Measurements from ENCODE around the gene LMBRD2. TPM values are rescaled to one million over a fixed set of nuclear protein-coding genes. Genes with fewer than 3 reads are reported as not detected.

Gene LMBRD2
- total RNA-seq, 2 donors from 2014 or later = 5.5 to 7.4 TPM

GRCh38 chr5:36174119-36174518, 22.4 kb upstream of the LMBRD2 start:
- Mint-ChIP-seq H3K4me3 (no peak overlapping the region), H3K9me3 (no peaks in the 10 kb centered on the region), H3K27ac (peak overlapping the region; percentile 75), H3K36me3 (ENCODE audit: low read depth) (peaks cover 61% of the 10 kb centered on the region), H3K27me3 (ENCODE audit: insufficient read depth) (no peaks in the 10 kb centered on the region), H3K4me1 (no peaks in the 10 kb centered on the region)
- 89 to 92% methylated on average over 3 of the region's 3 CpGs for WGBS, 2 experiments (ENCODE audit: insufficient coverage in 1 of 2, insufficient read length in 1 of 2)
- H3K4me3 ChIP-seq (ENCODE audit: low read length) = no peak overlapping the region
- no peak overlapping the region for H3K9ac ChIP-seq (ENCODE audit: extremely low read depth, low read length, poor library complexity, severe bottlenecking)
- H3K36me3 ChIP-seq (ENCODE audit: control insufficient read depth, insufficient read depth, low read length) = peaks cover 96% of the 10 kb centered on the region
- no peaks in the 10 kb centered on the region for H3K27me3 ChIP-seq (ENCODE audit: control insufficient read depth, insufficient read depth, low read length, poor library complexity, severe bottlenecking)
- H3K27ac ChIP-seq (ENCODE audit: low read depth, low read length) = no peak overlapping the region
- no peaks in the 10 kb centered on the region for H3K9me3 ChIP-seq (ENCODE audit: control insufficient read depth, low read length)
- H3K4me1 ChIP-seq (ENCODE audit: control insufficient read depth, insufficient read depth, low read length) = no peaks in the 10 kb centered on the region
- DNase-seq = no peak
- TF ChIP-seq CTCF (conservative IDR thresholded peaks at IDR 0.05) = no peak

GRCh38 chr5:36173426-36173825, 21.7 kb upstream of the LMBRD2 start:
- Histone ChIP-seq H3K27me3 (ENCODE audit: control insufficient read depth, insufficient read depth, low read length, poor library complexity, severe bottlenecking) (no peaks in the 10 kb centered on the region), H3K9me3 (ENCODE audit: control insufficient read depth, low read length) (no peaks in the 10 kb centered on the region), H3K27ac (ENCODE audit: low read depth, low read length) (no peak overlapping the region), H3K4me3 (ENCODE audit: low read length) (no peak overlapping the region), H3K4me1 (ENCODE audit: control insufficient read depth, insufficient read depth, low read length) (no peaks in the 10 kb centered on the region), H3K9ac (ENCODE audit: extremely low read depth, low read length, poor library complexity, severe bottlenecking) (no peak overlapping the region), H3K36me3 (ENCODE audit: control insufficient read depth, insufficient read depth, low read length) (peaks cover 96% of the 10 kb centered on the region)
- H3K4me1 Mint-ChIP-seq = no peaks in the 10 kb centered on the region
- H3K36me3 Mint-ChIP-seq (ENCODE audit: low read depth) = peaks cover 63% of the 10 kb centered on the region
- no peak for DNase-seq
- no peak overlapping the region for H3K27ac Mint-ChIP-seq
- H3K4me3 Mint-ChIP-seq = no peak overlapping the region
- H3K27me3 Mint-ChIP-seq (ENCODE audit: insufficient read depth) = no peaks in the 10 kb centered on the region
- no peaks in the 10 kb centered on the region for H3K9me3 Mint-ChIP-seq
- no peak for TF ChIP-seq CTCF (conservative IDR thresholded peaks at IDR 0.05)
- WGBS, 2 experiments (ENCODE audit: insufficient coverage in 1 of 2, insufficient read length in 1 of 2) = 83 to 95% methylated on average over 1 to 2 of the region's 2 CpGs

GRCh38 chr5:36172599-36172998, 20.9 kb upstream of the LMBRD2 start:
- TF ChIP-seq CTCF (conservative IDR thresholded peaks at IDR 0.05) = no peak
- Histone ChIP-seq H3K27ac (ENCODE audit: low read depth, low read length) (no peak overlapping the region), H3K27me3 (ENCODE audit: control insufficient read depth, insufficient read depth, low read length, poor library complexity, severe bottlenecking) (no peaks in the 10 kb centered on the region), H3K4me3 (ENCODE audit: low read length) (no peak overlapping the region), H3K36me3 (ENCODE audit: control insufficient read depth, insufficient read depth, low read length) (peaks cover 96% of the 10 kb centered on the region), H3K9ac (ENCODE audit: extremely low read depth, low read length, poor library complexity, severe bottlenecking) (no peak overlapping the region), H3K4me1 (ENCODE audit: control insufficient read depth, insufficient read depth, low read length) (no peaks in the 10 kb centered on the region), H3K9me3 (ENCODE audit: control insufficient read depth, low read length) (no peaks in the 10 kb centered on the region)
- no peak for DNase-seq
- H3K9me3 Mint-ChIP-seq = no peaks in the 10 kb centered on the region
- no peak overlapping the region for H3K27ac Mint-ChIP-seq
- no peak overlapping the region for H3K4me3 Mint-ChIP-seq
- H3K27me3 Mint-ChIP-seq (ENCODE audit: insufficient read depth) = no peaks in the 10 kb centered on the region
- 80 to 100% methylated on average over 1 of the region's 1 CpG for WGBS, 2 experiments (ENCODE audit: insufficient coverage in 1 of 2, insufficient read length in 1 of 2)
- no peaks in the 10 kb centered on the region for H3K4me1 Mint-ChIP-seq
- H3K36me3 Mint-ChIP-seq (ENCODE audit: low read depth) = peaks cover 68% of the 10 kb centered on the region

Measured in endodermal cell (in vitro differentiated cells).